Ascending aorta (tissue), 2 donors: Measurements from ENCODE around the gene TBX2. TPM values are rescaled to one million over a fixed set of nuclear protein-coding genes. Genes with fewer than 3 reads are reported as not detected.

Experiments
- DNase-seq, 2 donors: peaks; one replicate each; pipeline ENCODE4 v3.0.0-alpha.2; 2019; ENCODE audit warnings: low spot score in 2 of 2
- H3K27ac ChIP-seq, 2 donors: fragments of 200-600 bp; sonication (generic); one replicate each; pipeline ENCODE4 v1.5.1; 2016 to 2017; ENCODE audit warnings: mild to moderate bottlenecking in 1 of 2
- H3K27me3 ChIP-seq: fragments of 200-600 bp; sonication (generic); one replicate; pipeline ENCODE4 v1.5.1; 2017
- H3K36me3 ChIP-seq, 2 donors: fragments of 200-600 bp; sonication (generic); one replicate each; pipeline ENCODE4 v1.5.1; 2016
- H3K4me1 ChIP-seq, 2 donors: fragments of 200-600 bp; sonication (generic); one replicate each; pipeline ENCODE4 v1.5.1; 2016 to 2017; ENCODE audit warnings: mild to moderate bottlenecking in 1 of 2
- H3K4me3 ChIP-seq, 2 donors: fragments of 200-600 bp; sonication (generic); one replicate each; pipeline ENCODE4 v1.5.1; 2016 to 2017; ENCODE audit warnings: mild to moderate bottlenecking in 1 of 2
- H3K9me3 ChIP-seq, 2 donors: fragments of 200-600 bp; sonication (generic); one replicate each; pipeline ENCODE4 v1.5.1; 2016
- CTCF ChIP-seq, 3 experiments: fragments of 200-600 bp in 2 of 3; fragments of 450-650 bp in 1 of 3; sonication (generic) in 2 of 3; IDR thresholded peaks; one replicate each; pipeline ENCODE4 v1.5.1; 2016 to 2019; ENCODE audit warnings: antibody characterized with exemption in 3 of 3, mild to moderate bottlenecking in 1 of 3, moderate library complexity in 1 of 3
- intact Hi-C: fragments of 100-400 bp; cut with DNase I; formaldehyde crosslinking; loops from one replicate; pipeline ENCODE4 v1.15.1; 2023
- total RNA-seq: library from RNA; depleted of rRNA; stranded (reverse); fragments of >200 nt; gene quantifications from one replicate; pipeline ENCODE4 v1.1.0, GENCODE V29; 2016

Gene TBX2
- total RNA-seq, 1 donor from 2014 or later: 100 TPM

GRCh38 chr17:61414141-61414935 is 14.7 kb downstream of the TBX2 start:
- no peak overlapping the region for H3K4me3 ChIP-seq
- no peak for TF ChIP-seq CTCF (IDR thresholded peaks at IDR 0.05)
- peaks cover 9 to 27% of the 10 kb centered on the region in 2 donors for H3K4me1 ChIP-seq
- H3K27me3 ChIP-seq: no peaks in the 10 kb centered on the region
- no peaks in the 10 kb centered on the region for H3K36me3 ChIP-seq
- H3K27ac ChIP-seq: peak overlapping the region in 1 of 2 donors; percentile 82
- peak; percentile 8 to 60 for DNase-seq
- intact Hi-C loops: loop anchor here (5.0 to 10.0 kb wide), 4 partner anchors 512 to 1022 kb away; partner anchors contain the start of genes APPBP2, PPM1D and USP32
- no peaks in the 10 kb centered on the region for H3K9me3 ChIP-seq

GRCh38 chr17:61414936-61415251 is 15.3 kb downstream of the TBX2 start:
- TF ChIP-seq CTCF (IDR thresholded peaks at IDR 0.05): no peak
- no peaks in the 10 kb centered on the region for H3K9me3 ChIP-seq
- H3K27ac ChIP-seq: peak overlapping the region in 1 of 2 donors; percentile 82
- H3K4me3 ChIP-seq: no peak overlapping the region
- no peaks in the 10 kb centered on the region for H3K27me3 ChIP-seq
- intact Hi-C loops: loop anchor here (5.0 to 10.0 kb wide), 4 partner anchors 513 to 1023 kb away; partner anchors contain the start of genes APPBP2, PPM1D and USP32
- DNase-seq: no peak
- H3K4me1 ChIP-seq: peaks cover 9 to 24% of the 10 kb centered on the region in 2 donors
- no peaks in the 10 kb centered on the region for H3K36me3 ChIP-seq

GRCh38 chr17:61415374-61416210 is 15.9 kb downstream of the TBX2 start:
- no peak overlapping the region for H3K4me3 ChIP-seq
- peak overlapping the region; percentile 80 to 82 for H3K27ac ChIP-seq
- no peaks in the 10 kb centered on the region for H3K27me3 ChIP-seq
- no peaks in the 10 kb centered on the region for H3K36me3 ChIP-seq
- DNase-seq: no peak
- no peaks in the 10 kb centered on the region for H3K9me3 ChIP-seq
- no peak for TF ChIP-seq CTCF (IDR thresholded peaks at IDR 0.05)
- intact Hi-C loops: loop anchor here (2.0 to 10.0 kb wide), 2 partner anchors 421 to 891 kb away; partner anchors contain the start of gene APPBP2
- H3K4me1 ChIP-seq: peaks cover 9 to 22% of the 10 kb centered on the region in 2 donors

GRCh38 chr17:61416211-61416539 is 16.5 kb downstream of the TBX2 start:
- DNase-seq: no peak
- intact Hi-C loops: loop anchor here (2.0 to 10.0 kb wide), 2 partner anchors 421 to 891 kb away; partner anchors contain the start of gene APPBP2
- H3K4me1 ChIP-seq: peaks cover 9 to 22% of the 10 kb centered on the region in 2 donors
- H3K36me3 ChIP-seq: no peaks in the 10 kb centered on the region
- no peaks in the 10 kb centered on the region for H3K9me3 ChIP-seq
- peak overlapping the region; percentile 80 to 82 for H3K27ac ChIP-seq
- H3K4me3 ChIP-seq: peak overlapping the region; percentile 25 to 52
- H3K27me3 ChIP-seq: no peaks in the 10 kb centered on the region
- no peak for TF ChIP-seq CTCF (IDR thresholded peaks at IDR 0.05)

GRCh38 chr17:61416540-61417363 is 17.1 kb downstream of the TBX2 start:
- peak overlapping the region; percentile 25 to 52 for H3K4me3 ChIP-seq
- no peaks in the 10 kb centered on the region for H3K36me3 ChIP-seq
- intact Hi-C loops: loop anchor here (1.0 to 10.0 kb wide), 3 partner anchors 135 to 892 kb away; partner anchors contain the start of gene APPBP2
- peak in 1 of 2 donors; percentile 93 for DNase-seq
- H3K27me3 ChIP-seq: no peaks in the 10 kb centered on the region
- peaks cover 9 to 22% of the 10 kb centered on the region in 2 donors for H3K4me1 ChIP-seq
- H3K27ac ChIP-seq: peak overlapping the region; percentile 80 to 82
- peak; percentile 89 to 96 (median 92) for TF ChIP-seq CTCF (IDR thresholded peaks at IDR 0.05)
- H3K9me3 ChIP-seq: no peaks in the 10 kb centered on the region
